Measurements from ENCODE around the gene ATMIN.

ATMIN gene

GRCh38 chr16:80997139-80997798, 38.4 kb upstream of the ATMIN start:
- peaks cover 0 to 3% of the 10 kb centered on the region in 2 experiments for H3K36me3 ChIP-seq (ENCODE audit: control insufficient read depth in 1 of 2, insufficient read depth in 2 of 2, low read length in 2 of 2)
- H3K18ac ChIP-seq (ENCODE audit: low read length), result no peak overlapping the region
- no peak overlapping the region for H4K12ac ChIP-seq (ENCODE audit: low read depth, low read length)
- H3K9me3 ChIP-seq (ENCODE audit: insufficient read depth, low read depth, low read length), result no peaks in the 10 kb centered on the region
- peaks cover 4% of the 10 kb centered on the region for H3K79me2 ChIP-seq (ENCODE audit: control insufficient read depth, insufficient read depth, low read length, poor library complexity)
- no peak overlapping the region for H3K23ac ChIP-seq (ENCODE audit: low read length)
- H3K4ac ChIP-seq (ENCODE audit: low read depth, low read length), result no peak overlapping the region
- H3K4me3 ChIP-seq (ENCODE audit: low read depth, low read length), result no peak overlapping the region
- DNase-seq, result peak; percentile 70 to 96
- H3K14ac ChIP-seq (ENCODE audit: low read length), result no peak overlapping the region
- H3K4me2 ChIP-seq (ENCODE audit: low read length), result no peak overlapping the region
- H2BK5ac ChIP-seq (ENCODE audit: low read depth, low read length, poor library complexity), result no peak overlapping the region
- H2BK12ac ChIP-seq (ENCODE audit: low read length), result no peak overlapping the region
- no peak overlapping the region for H3K27ac ChIP-seq (ENCODE audit: low read depth, low read length)
- no peaks in the 10 kb centered on the region for H3K27me3 ChIP-seq (ENCODE audit: insufficient read depth, low read length)
- WGBS (ENCODE audit: extremely low coverage, insufficient coverage, insufficient read length), result no CpG with 5 or more reads among the region's 9 CpGs
- H3K79me1 ChIP-seq (ENCODE audit: low read length), result peaks cover 1% of the 10 kb centered on the region
- H2BK120ac ChIP-seq (ENCODE audit: insufficient read depth, low read length, poor library complexity), result no peak overlapping the region
- no peak overlapping the region for H4K91ac ChIP-seq (ENCODE audit: low read depth, low read length)
- H2AFZ ChIP-seq (ENCODE audit: insufficient read depth, low read length, poor library complexity), result no peak overlapping the region
- peaks cover 2% of the 10 kb centered on the region in 2 experiments for H3K4me1 ChIP-seq (ENCODE audit: control insufficient read depth in 1 of 2, insufficient read depth in 2 of 2, low read length in 2 of 2)
- H3K9ac ChIP-seq (ENCODE audit: low read length), result no peak overlapping the region
- no peak overlapping the region for H2AK5ac ChIP-seq (ENCODE audit: low read length)
- no peak overlapping the region for H4K8ac ChIP-seq (ENCODE audit: low read depth, low read length)

GRCh38 chr16:80997964-80998620, 37.5 kb upstream of the ATMIN start:
- Histone ChIP-seq H2BK120ac (ENCODE audit: insufficient read depth, low read length, poor library complexity) (no peak overlapping the region), H3K18ac (ENCODE audit: low read length) (no peak overlapping the region), H3K23ac (ENCODE audit: low read length) (no peak overlapping the region), H2BK12ac (ENCODE audit: low read length) (no peak overlapping the region), H3K27ac (ENCODE audit: low read depth, low read length) (no peak overlapping the region), H4K8ac (ENCODE audit: low read depth, low read length) (no peak overlapping the region), H3K4me1 (ENCODE audit: control insufficient read depth in 1 of 2, insufficient read depth in 2 of 2, low read length in 2 of 2) (no peaks in the 10 kb centered on the region), H3K14ac (ENCODE audit: low read length) (no peak overlapping the region), H3K27me3 (ENCODE audit: insufficient read depth, low read length) (no peaks in the 10 kb centered on the region), H3K9ac (ENCODE audit: low read length) (no peak overlapping the region), H3K36me3 (ENCODE audit: control insufficient read depth in 1 of 2, insufficient read depth in 2 of 2, low read length in 2 of 2) (peaks cover 0 to 3% of the 10 kb centered on the region in 2 experiments), H3K4ac (ENCODE audit: low read depth, low read length) (peak overlapping the region; percentile 36), H3K4me3 (ENCODE audit: low read depth, low read length) (no peak overlapping the region), H3K9me3 (ENCODE audit: insufficient read depth, low read depth, low read length) (no peaks in the 10 kb centered on the region), H3K79me1 (ENCODE audit: low read length) (peaks cover 1% of the 10 kb centered on the region), H2BK5ac (ENCODE audit: low read depth, low read length, poor library complexity) (no peak overlapping the region), H4K12ac (ENCODE audit: low read depth, low read length) (no peak overlapping the region), H3K4me2 (ENCODE audit: low read length) (no peak overlapping the region), H2AFZ (ENCODE audit: insufficient read depth, low read length, poor library complexity) (no peak overlapping the region), H4K91ac (ENCODE audit: low read depth, low read length) (no peak overlapping the region), H3K79me2 (ENCODE audit: control insufficient read depth, insufficient read depth, low read length, poor library complexity) (peaks cover 4% of the 10 kb centered on the region), H2AK5ac (ENCODE audit: low read length) (no peak overlapping the region)
- WGBS (ENCODE audit: extremely low coverage, insufficient coverage, insufficient read length), result no CpG with 5 or more reads among the region's 7 CpGs
- DNase-seq, result no peak

- H3K23ac ChIP-seq (ENCODE audit: low read length), result no peak overlapping the region
- H4K91ac ChIP-seq (ENCODE audit: low read depth, low read length), result no peak overlapping the region
- WGBS (ENCODE audit: extremely low coverage, insufficient coverage, insufficient read length), result no CpG with 5 or more reads among the region's 3 CpGs
- H3K79me2 ChIP-seq (ENCODE audit: control insufficient read depth, insufficient read depth, low read length, poor library complexity), result peaks cover 7% of the 10 kb centered on the region
- H3K4ac ChIP-seq (ENCODE audit: low read depth, low read length), result peak overlapping the region; percentile 62
- no peaks in the 10 kb centered on the region for H3K9me3 ChIP-seq (ENCODE audit: insufficient read depth, low read depth, low read length)
- H3K4me1 ChIP-seq (ENCODE audit: control insufficient read depth in 1 of 2, insufficient read depth in 2 of 2, low read length in 2 of 2), result peaks cover 0 to 2% of the 10 kb centered on the region in 2 experiments
- no peak overlapping the region for H3K14ac ChIP-seq (ENCODE audit: low read length)
- no peak overlapping the region for H3K4me2 ChIP-seq (ENCODE audit: low read length)
- H3K27me3 ChIP-seq (ENCODE audit: insufficient read depth, low read length), result no peaks in the 10 kb centered on the region
- no peak overlapping the region for H2AK5ac ChIP-seq (ENCODE audit: low read length)
- H3K27ac ChIP-seq (ENCODE audit: low read depth, low read length), result no peak overlapping the region
- no peak overlapping the region for H3K4me3 ChIP-seq (ENCODE audit: low read depth, low read length)
- no peak for DNase-seq
- no peak overlapping the region for H2BK120ac ChIP-seq (ENCODE audit: insufficient read depth, low read length, poor library complexity)
- H2BK12ac ChIP-seq (ENCODE audit: low read length), result no peak overlapping the region
- H3K9ac ChIP-seq (ENCODE audit: low read length), result no peak overlapping the region
- H2AFZ ChIP-seq (ENCODE audit: insufficient read depth, low read length, poor library complexity), result no peak overlapping the region
- H4K12ac ChIP-seq (ENCODE audit: low read depth, low read length), result no peak overlapping the region
- no peaks in the 10 kb centered on the region for H3K36me3 ChIP-seq (ENCODE audit: control insufficient read depth in 1 of 2, insufficient read depth in 2 of 2, low read length in 2 of 2)
- H3K79me1 ChIP-seq (ENCODE audit: low read length), result no peaks in the 10 kb centered on the region
- no peak overlapping the region for H4K8ac ChIP-seq (ENCODE audit: low read depth, low read length)
- H2BK5ac ChIP-seq (ENCODE audit: low read depth, low read length, poor library complexity), result no peak overlapping the region
- H3K18ac ChIP-seq (ENCODE audit: low read length), result no peak overlapping the region
Observed at GRCh38 chr16:81000873-81001272, 34.8 kb upstream of the ATMIN start.

GRCh38 chr16:81001330-81001729, 34.3 kb upstream of the ATMIN start:
- Histone ChIP-seq H3K79me2 (ENCODE audit: control insufficient read depth, insufficient read depth, low read length, poor library complexity) (peaks cover 8% of the 10 kb centered on the region), H3K9ac (ENCODE audit: low read length) (no peak overlapping the region), H3K4ac (ENCODE audit: low read depth, low read length) (no peak overlapping the region), H2AFZ (ENCODE audit: insufficient read depth, low read length, poor library complexity) (no peak overlapping the region), H2BK5ac (ENCODE audit: low read depth, low read length, poor library complexity) (no peak overlapping the region), H4K12ac (ENCODE audit: low read depth, low read length) (no peak overlapping the region), H3K4me1 (ENCODE audit: control insufficient read depth in 1 of 2, insufficient read depth in 2 of 2, low read length in 2 of 2) (peaks cover 0 to 2% of the 10 kb centered on the region in 2 experiments), H3K4me2 (ENCODE audit: low read length) (no peak overlapping the region), H2BK120ac (ENCODE audit: insufficient read depth, low read length, poor library complexity) (no peak overlapping the region), H2BK12ac (ENCODE audit: low read length) (no peak overlapping the region), H3K27ac (ENCODE audit: low read depth, low read length) (no peak overlapping the region), H2AK5ac (ENCODE audit: low read length) (no peak overlapping the region), H3K14ac (ENCODE audit: low read length) (no peak overlapping the region), H3K36me3 (ENCODE audit: control insufficient read depth in 1 of 2, insufficient read depth in 2 of 2, low read length in 2 of 2) (no peaks in the 10 kb centered on the region), H4K91ac (ENCODE audit: low read depth, low read length) (no peak overlapping the region), H3K79me1 (ENCODE audit: low read length) (peaks cover under 1% of the 10 kb centered on the region), H3K4me3 (ENCODE audit: low read depth, low read length) (no peak overlapping the region), H3K18ac (ENCODE audit: low read length) (no peak overlapping the region), H4K8ac (ENCODE audit: low read depth, low read length) (no peak overlapping the region), H3K27me3 (ENCODE audit: insufficient read depth, low read length) (no peaks in the 10 kb centered on the region), H3K9me3 (ENCODE audit: insufficient read depth, low read depth, low read length) (no peaks in the 10 kb centered on the region), H3K23ac (ENCODE audit: low read length) (no peak overlapping the region)
- WGBS (ENCODE audit: extremely low coverage, insufficient coverage, insufficient read length), result no CpG with 5 or more reads among the region's 5 CpGs
- no peak for DNase-seq

Data from trophoblast cell (in vitro differentiated cells and primary cell).